Pulmonary artery endothelial cell (primary cell): ENCODE results near the gene CDIP1. TPM values are rescaled to one million over a fixed set of nuclear protein-coding genes. Genes with fewer than 3 reads are reported as not detected.

Source experiments
- DNase-seq: peaks from one replicate; pipeline ENCODE4 v3.0.0-alpha.2; 2011; ENCODE audit warnings: low read depth, low spot score
- total RNA-seq: library from RNA; depleted of rRNA; stranded (reverse); fragments of >200 nt; gene quantifications from 2 replicates; pipeline ENCODE4 v1.2.3, GENCODE V29; 2014

CDIP1 gene
- total RNA-seq, 1 donor from 2014 or later = 12.1 TPM

DNA sequence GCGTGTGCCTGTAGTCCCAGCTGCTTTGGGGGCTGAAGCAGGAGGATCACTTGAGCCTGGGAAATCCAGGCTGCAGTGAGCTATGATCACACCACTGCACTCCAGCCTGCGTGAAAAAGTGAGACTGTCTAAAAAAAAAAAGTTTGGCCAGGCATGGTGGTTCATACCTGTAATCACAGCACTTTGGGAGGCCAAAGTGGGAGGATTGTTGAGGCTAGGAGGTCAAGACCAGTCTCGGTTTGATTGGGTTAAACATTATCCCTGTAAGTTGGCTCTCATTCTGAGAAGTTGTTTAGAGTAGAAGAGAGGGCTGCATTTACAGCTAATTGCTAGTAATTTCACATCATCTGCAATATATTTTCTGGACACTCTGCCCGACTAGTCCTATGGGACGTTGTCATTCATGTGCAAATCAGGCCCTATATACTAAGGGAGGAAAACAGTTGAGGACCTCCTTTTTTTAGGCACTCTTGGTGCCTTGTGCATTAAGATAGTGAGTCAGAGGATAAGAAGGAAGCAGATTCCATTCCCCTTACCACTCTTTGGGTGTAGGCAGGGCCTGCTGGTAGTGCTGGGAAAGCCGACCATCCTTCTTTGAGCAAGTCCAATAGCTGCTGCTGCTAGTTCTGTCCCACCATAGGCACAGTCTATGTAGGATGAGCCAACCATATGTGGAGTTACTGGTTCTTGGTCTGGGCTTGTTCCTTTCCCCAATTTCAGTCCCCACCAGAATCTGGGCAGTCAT, 43.7 kb downstream of the CDIP1 start:
- no peak for DNase-seq

DNA sequence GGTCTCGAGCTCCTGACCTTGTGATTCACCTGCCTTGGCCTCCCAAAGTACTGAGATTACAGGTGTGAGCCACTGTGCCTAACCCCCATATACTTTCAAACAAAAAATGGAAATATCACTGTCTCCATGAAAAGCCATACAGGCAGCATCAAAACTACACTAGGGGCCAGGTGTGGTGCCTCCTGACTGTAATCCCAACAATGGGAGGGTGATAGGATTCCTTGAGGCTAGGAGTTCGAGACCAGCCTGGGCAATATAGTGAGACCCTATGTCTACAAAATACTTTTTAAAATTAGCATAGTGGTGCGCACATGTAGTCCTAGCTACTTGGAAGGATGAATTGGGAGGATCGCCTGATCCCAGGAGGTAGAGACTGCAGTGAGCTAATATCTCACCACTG, 46.7 kb downstream of the CDIP1 start:
- no peak for DNase-seq

DNA sequence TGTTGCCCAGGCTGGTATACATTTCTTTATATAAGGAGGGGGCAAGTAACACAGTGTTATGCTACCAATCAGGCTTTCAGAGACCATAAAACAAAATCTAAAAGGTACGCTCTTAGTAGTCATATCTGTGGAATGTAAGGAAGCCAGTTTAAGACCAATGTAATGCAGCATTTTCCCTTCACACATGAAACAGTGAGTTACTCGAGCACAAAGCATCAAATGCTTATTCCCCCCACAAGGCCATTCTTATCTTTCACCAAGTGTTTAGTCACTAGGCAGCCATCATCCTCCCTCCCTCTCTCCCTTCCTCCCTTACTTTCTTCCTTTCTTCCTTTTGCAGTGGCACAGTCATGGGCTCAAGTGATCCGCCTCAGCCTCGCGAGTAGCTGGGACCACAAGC, 49.5 kb downstream of the CDIP1 start:
- no peak for DNase-seq

DNA sequence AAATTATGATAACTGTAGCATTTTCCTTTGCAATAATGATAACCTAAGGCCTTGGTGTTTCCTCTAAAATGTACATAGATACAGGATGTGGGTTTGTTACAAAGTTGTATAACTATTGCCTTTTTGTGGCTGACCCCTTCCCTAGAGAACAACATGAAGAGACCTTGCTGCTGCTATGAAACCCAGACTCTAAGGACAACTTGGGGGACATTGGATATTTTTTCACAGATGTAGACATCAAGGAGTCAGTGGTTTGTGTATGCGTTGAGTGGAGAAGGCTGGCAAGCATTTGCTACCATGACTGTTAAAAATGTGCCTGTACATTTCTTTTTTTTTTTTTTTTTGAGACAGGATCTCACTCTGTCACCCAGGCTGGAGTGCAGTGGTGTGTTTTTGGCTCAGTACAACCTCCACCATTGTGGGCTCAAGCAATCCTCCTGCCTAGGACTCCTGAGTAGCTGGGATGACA, 50.0 kb downstream of the CDIP1 start:
- no peak for DNase-seq

DNA sequence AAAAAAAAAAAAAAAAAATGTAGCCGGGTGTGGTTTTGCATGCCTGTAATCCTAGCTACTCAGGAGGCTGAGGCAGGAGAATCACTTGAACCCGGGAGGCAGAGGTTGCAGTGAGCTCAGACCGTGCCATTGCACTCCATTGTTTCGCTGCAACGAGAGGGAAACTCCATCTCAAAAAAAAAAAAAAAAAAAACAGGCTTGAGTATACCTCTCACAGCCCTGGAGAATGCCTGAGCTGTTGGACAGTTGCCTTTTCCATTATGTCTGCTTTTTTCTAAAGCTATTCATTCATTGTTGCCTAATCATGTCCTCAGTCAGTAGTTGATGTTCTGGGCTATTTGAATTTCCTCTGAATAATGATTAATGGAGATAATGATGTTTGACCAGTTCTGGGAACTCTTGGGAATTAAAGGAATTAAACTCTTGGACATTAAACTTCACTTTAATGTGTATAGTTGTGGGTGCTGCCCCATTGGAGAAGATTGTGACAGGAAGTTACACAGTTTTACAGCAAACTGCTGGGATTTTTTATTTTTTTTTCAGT, 50.5 kb downstream of the CDIP1 start:
- DNase-seq = no peak

DNA sequence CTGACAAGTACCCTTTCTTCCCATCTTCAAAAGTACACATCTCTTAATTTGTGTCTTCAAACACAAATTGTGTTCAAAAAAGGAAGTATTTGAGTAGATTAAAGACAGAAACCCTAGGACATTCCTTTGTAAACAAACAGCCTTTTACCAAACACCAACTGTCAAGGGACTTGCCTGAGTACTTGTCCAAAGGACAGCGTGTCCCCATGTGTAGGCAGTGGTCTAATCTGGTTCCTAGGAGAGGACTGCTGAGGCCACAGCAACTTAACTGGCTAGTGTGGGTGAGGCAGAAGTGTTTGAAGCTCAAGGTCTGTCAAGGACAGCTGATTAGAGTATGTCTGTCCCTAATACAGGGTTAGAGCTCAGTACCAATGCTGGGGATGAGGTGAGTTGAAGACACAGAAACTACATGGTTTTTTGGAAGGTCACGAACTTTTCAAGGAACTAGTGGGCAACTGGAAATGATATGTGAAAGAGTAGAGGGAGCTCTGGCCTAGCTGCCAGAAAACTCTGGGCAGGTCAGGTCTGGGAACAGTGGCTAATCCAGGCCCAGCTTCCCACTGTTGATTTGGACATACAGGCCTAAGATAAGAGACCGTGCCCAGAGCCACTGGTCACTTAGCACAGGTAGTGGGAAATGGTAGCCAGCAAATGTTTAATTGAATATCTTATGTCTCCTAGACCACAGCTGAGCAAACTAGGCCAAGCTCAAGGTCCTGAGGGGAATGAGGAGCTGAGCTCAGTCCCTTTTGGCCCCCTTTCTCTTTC, 52.3 kb downstream of the CDIP1 start:
- DNase-seq = no peak

DNA sequence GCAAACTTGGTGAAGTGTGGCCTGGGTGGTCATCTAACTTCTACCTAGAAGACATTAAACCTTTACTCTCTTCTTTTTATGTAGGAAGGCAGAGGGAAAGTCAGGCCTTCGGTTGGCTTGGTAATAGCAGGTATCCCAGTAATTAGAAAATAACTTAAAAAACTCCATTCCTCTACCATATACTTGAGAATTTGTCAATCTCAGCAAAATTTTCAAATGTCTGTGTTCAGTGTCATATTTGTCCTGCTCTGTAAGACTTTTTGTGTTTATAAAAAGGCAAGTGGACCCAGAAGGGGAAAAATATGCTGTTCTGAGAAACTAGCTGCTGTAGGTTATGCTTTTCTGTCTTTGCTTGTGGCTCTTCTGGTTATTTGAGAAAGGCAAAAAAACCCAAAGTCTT, 56.6 kb downstream of the CDIP1 start:
- DNase-seq = no peak

DNA sequence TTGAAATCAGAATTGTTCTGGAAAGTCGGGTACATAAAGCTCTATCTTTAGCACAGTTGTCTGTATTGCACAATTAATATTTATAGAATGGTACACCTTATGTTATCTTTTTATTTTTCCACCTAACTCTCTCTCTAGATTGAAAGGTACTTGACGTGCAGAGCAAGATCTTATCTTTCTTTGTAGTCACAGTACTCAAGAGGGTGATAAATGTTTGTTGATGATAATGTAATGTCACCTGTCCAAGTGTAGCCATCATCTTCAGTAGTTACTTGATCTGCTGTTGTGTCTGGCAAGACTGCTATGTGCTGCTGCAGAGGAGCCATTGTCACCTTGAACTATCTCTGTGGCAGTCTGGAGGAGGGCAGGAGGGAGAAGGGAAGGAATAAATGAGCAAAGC, 57.0 kb downstream of the CDIP1 start:
- DNase-seq = no peak

DNA sequence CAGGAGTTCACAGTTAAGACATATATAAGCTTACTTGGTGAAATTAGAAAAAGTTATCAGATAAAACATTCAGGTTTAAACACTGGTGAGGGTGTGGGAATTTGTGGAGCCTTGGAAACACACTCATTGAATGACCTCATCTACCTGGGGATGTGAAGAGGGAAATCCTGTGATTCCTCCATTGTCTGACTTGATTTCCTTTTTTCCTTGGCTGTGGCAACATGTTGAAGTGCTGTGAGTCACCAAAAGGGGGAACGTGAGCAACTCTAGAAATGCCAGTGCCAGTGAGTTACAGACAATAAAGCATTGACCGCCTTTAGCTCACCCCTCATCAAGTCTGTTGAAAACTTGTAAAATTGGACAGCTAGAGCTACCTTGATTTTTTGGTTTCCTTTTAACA, 60.6 kb downstream of the CDIP1 start:
- peak; percentile 87 for DNase-seq

DNA sequence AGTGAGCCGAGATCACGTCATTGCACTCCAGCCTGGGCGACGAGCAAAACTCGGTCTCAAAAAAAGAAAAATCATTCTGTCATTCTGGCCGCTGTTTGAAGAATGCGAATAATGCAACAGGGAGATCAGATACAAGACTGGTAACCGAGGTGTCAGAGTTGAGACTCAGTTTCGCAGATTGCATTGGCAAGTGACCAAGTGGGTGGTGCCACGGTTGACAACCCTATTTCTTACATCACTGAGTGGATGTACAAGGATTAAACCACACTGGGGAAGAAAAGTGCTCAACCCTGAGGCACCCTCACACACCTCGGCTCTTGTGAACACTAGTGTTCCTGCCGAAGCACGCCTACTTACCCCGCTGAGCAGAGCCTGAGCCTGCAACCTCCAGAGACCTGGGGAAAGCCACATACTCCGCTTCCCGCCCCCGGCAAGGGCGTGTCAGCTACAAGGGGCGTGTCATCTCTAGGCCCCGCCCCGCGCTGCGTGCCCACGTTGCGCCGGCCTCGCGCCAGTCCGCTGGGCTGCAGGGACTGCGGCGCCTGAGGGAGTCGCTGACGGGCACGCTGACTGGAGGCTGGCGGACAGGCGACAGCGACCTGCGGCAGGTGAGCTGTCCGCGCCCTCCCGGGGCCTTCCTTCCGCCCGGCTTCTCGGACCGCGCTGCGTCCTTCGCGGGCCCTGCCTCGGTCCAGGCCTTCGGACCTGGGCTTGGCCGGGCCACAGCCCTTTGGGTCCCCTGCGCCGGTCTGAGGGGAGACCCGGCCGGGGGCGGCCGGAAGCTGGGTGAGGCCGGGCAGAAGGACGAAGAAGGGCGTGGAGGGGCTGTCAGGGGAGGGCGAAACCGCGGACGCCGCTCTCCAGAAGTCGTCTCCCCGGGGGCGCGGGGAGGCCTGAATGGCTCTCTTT, 62.4 kb downstream of the CDIP1 start, which contains the start of gene HMOX2:
HMOX2 (plus strand) TSS at position 519 of the 909 bp plus-strand sequence. CDS start 29,127 bp downstream, outside the sequence.
- DNase-seq = peak; percentile 73

DNA sequence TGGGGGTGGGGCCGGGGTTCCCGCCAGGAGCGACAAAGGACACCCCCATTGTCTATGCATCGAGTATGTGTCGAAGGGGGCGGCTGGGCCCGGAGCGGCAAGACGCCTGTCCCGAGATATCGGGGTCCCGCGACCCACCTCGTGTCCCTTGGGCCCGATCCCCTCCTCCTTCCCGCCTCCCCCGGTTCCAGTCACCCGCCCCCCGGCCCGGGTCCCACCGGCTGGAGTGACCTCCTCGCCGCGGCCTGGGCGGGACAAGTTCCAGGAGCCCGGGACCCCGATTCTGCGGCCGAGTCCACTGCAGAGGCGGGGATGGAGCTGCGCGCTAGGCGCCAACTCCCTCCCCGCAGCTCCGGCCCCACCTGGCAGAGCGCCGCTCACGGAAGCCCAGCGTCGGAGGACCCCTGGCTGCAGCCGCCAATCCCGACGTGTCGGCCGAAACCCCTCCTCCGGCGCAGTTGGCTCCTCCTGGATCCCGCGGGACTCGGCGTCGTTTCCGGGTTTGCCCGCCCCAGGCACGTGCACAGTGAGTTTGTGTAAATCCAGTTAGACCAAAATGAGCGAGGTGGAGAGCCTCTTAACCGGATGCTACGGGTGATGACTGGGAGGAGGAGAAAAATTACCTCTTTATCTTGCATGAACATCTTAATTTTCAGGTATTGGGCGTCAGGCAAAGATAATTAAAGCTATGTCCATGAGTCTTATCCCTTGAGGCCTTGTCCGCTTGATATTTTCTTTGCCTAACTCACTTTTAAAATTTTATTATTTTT, 64.2 kb downstream of the CDIP1 start, which contains the start of gene NMRAL1:
NMRAL1 (minus strand) TSS at position 434 of the 770 bp plus-strand sequence. CDS start 493 bp downstream, outside the sequence.
- peak; percentile 69 for DNase-seq

DNA sequence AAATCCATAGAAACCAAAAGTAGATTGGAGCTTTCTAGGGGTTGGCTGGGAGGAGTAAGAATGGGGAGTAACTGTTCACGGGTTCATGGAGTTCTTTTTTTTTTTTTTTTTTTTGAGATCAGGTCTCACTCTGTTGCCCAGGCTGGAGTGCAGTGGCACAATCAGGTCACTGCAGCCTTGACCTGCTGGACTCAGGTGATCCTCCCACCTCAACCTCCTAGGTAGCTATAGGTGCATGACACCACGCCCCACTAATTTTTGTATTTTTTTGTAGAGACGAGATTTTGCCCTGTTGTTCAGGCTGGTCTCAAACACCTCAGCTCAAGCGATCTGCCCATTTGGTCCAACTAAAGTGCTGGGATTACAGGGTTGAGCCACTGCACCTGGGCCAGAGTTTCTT, 65.7 kb downstream of the CDIP1 start:
- no peak for DNase-seq

DNA sequence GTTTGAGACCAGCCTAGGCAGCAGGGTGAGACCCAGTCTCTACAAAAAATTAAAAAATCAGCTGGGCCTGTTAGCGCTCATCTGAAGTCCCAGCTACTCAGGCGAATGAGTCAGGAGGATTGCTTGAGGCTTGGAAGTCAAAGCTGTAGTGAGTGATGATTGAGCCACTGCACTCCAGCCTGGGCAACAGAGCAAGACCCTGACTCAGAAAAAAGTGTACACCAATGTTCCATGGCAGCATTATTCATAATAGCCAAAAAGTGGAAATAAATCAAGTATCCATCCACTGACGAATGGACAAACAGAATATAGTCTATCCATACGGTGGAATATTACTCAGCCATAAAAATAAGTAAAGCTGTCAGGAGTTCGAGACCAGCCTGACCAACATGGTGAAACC, 66.7 kb downstream of the CDIP1 start:
- DNase-seq = no peak

DNA sequence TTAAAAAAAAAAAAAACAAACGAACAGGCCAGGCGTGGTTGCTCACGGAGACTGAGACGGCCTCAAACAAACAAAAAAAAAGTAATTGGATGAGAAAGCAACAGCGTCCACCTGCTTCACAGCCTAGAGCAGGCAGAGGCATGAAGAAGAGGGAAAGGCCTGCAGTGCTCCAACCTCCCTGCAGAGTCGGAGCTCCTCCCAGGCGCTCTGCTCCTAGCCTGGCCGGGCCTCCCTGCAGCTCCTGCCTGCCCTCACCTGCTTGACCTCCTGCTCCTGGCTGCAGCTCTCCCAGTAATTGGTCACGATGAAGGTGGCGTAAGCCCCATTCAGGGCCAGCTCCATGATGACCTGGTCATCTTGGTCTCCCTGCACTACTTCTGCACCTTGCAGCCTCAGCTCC, 69.6 kb downstream of the CDIP1 start:
- no peak for DNase-seq

DNA sequence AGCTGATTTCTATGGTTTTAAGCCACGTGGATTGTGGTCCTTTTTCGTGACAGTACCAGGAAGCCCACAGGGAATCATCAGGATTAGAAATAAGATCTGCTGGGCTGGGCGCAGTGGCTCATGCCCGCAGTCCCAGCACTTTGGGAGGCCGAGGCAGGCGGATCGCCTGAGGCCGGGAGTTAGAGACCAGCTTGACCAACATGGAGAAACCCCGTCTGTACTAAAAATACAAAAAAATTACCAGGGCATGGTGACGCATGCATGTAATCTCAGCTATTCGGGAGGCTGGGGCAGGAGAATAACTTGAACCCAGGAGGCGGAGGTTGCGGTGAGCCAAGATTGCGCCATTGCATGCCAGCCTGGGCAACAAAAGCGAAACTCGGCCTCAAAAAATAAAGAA, 70.7 kb downstream of the CDIP1 start:
- DNase-seq = no peak

DNA sequence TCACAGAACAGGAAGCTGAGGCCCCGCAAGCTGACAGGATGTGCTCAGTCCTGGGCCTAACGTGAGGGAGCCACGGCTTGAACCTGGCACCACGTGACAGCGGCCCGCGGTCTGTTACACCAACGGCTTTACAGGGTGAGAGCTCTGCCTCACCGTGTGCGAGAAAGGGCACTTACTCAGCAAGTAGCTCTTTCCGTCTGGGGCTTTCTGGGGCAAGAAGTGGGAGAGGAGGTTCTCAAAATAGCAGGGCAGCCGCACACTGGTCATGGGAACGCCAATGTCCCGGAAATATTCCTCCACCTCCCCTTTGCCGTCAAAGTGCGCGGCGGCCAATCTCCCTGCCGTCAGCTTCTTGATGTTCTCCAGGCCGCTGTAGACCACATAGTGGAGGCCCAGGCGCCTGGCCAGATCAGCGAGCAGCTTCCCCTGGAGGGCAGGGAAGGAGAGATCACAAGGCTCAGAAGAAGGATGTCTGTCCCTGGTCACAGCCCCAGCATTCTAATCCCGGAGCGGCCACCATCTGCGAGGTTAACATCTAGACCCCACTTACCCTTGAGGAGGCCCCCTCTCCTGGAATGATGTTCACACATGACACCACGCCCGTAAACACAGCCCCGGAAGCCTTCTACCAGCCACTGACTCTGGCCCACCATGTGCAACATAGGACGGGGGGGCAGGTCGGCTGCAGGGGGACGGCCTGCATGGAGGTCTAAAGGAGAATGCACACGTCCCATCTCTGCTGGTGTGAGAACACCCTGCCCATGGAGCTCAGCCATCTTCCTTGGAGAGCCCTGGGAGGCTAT, 72.4 kb downstream of the CDIP1 start:
- no peak for DNase-seq

DNA sequence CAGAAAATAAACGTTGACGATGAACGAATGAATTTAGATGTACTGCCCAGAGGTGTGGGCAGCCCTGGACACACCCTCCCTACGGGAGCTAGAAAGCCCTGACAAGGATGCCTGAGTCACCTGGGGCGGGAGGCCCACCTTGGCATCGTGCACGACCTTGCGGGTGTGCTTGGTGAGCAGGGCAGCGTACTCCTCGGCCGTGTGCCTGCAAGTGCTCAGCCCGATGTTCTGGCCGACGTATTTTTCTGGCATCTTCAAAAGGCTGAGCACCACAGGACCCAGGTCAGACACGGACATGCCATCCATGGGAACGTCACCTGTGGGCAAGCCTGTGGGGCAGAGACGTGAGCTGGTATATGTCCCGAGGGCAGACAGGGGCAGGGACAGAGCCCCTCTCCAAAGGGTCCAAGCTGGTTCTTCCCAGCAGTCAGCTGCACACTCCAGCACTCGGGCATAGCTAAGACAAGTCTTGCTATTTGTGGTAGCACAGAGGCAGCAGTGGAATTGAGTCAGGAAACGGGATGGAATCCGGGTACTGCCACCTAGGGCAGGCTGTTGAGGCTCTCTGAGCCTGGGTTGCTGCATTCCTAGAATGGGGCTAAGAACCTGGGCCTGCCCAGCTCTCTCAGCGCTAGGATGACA, 74.9 kb downstream of the CDIP1 start:
- DNase-seq = no peak

DNA sequence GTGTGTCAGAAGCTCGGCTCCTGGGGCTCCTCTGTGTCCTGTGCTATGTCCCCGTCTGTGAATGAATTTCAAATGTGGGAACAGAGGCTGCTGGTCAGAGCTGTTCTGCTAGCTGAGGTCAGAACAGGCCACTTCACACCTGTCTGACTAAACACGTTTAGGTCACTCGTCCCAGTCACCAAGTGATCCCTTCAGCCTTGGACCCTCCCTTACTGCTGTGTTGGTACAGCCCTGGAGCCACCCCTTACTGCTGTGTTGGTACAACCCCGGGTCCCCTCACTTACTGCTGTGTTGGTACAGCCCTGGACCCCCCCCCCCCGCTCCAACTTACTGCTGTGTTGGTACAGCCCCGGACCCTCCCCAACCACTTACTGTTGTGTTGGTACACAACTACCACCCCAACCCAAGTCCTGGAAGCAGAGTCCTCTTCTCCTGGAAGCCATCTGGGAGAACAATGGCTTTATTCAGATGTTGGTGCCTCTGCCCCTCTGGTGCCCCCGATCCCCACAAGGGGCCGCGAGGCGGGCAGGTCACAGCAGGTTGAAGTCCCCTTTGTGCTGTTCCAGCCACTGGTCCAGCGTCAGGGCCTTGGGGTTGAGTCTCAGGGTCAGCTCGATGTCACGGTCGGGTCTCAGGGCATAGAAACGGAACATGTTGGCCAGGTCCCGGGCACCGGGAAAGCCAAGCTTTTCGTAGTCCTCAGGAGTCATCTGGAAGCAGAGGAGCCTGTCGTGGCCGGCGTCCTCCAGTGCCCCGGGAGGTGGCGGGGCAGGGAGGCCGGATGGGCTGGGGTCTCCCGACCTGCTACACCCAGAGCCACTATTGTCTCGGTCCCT, 77.1 kb downstream of the CDIP1 start:
- no peak for DNase-seq
